Measurements from ENCODE around the gene KCTD2. TPM values are rescaled to one million over a fixed set of nuclear protein-coding genes. Genes with fewer than 3 reads are reported as not detected.

The KCTD2 gene
- total and polyA plus RNA-seq, 2 of the 13 experiments (the other 11 are each of a cell fraction or from before 2014, with no cell fraction given) = 28.3 to 32.6 TPM

GRCh38 chr17:75077072-75077495 lies 30.1 kb downstream of the KCTD2 start (continued):
- TF ChIP-seq ZNF883 (CRISPR knock-in tag; IDR thresholded peaks at IDR 0.05; ENCODE audit: not compliant biosample characterization) = no peak
- no peak for TF ChIP-seq ATM (IDR thresholded peaks at IDR 0.05; ENCODE audit: borderline replicate concordance)
- TF ChIP-seq EEA1 (CRISPR knock-in tag; IDR thresholded peaks at IDR 0.05; ENCODE audit: borderline replicate concordance) = peak; percentile 24; the same call in 1 of the 2 replicates
- TF ChIP-seq, protein P1, sequence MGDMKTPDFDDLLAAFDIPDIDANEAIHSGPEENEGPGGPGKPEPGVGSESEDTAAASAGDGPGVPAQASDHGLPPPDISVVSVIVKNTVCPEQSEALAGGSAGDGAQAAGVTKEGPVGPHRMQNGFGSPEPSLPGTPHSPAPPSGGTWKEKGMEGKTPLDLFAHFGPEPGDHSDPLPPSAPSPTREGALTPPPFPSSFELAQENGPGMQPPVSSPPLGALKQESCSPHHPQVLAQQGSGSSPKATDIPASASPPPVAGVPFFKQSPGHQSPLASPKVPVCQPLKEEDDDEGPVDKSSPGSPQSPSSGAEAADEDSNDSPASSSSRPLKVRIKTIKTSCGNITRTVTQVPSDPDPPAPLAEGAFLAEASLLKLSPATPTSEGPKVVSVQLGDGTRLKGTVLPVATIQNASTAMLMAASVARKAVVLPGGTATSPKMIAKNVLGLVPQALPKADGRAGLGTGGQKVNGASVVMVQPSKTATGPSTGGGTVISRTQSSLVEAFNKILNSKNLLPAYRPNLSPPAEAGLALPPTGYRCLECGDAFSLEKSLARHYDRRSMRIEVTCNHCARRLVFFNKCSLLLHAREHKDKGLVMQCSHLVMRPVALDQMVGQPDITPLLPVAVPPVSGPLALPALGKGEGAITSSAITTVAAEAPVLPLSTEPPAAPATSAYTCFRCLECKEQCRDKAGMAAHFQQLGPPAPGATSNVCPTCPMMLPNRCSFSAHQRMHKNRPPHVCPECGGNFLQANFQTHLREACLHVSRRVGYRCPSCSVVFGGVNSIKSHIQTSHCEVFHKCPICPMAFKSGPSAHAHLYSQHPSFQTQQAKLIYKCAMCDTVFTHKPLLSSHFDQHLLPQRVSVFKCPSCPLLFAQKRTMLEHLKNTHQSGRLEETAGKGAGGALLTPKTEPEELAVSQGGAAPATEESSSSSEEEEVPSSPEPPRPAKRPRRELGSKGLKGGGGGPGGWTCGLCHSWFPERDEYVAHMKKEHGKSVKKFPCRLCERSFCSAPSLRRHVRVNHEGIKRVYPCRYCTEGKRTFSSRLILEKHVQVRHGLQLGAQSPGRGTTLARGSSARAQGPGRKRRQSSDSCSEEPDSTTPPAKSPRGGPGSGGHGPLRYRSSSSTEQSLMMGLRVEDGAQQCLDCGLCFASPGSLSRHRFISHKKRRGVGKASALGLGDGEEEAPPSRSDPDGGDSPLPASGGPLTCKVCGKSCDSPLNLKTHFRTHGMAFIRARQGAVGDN (CRISPR knock-in tag; IDR thresholded peaks at IDR 0.05) = peak; percentile 84
- TF ChIP-seq GMEB1 (CRISPR knock-in tag; IDR thresholded peaks at IDR 0.05; ENCODE audit: borderline replicate concordance) = 0 out of 2 replicates have a peak, but pooled peaks have one; percentile 10
- no peak for TF ChIP-seq LCORL (IDR thresholded peaks at IDR 0.05)
- TF ChIP-seq LCORL (CRISPR knock-in tag; IDR thresholded peaks at IDR 0.05) = peak; percentile 91; the same call in 1 of the 2 replicates
- TF ChIP-seq ZNF431 (CRISPR knock-in tag; IDR thresholded peaks at IDR 0.05; ENCODE audit: borderline replicate concordance, low read depth) = no peak
- 0 out of 2 replicates have a peak, but pooled peaks have one; percentile 10 for TF ChIP-seq ZNF230 (CRISPR knock-in tag; IDR thresholded peaks at IDR 0.05)
- no peak; the same call in 1 of the 2 replicates for TF ChIP-seq ZNF761 (CRISPR knock-in tag; conservative IDR thresholded peaks at IDR 0.05)
- TF ChIP-seq KAT8 (CRISPR knock-in tag; IDR thresholded peaks at IDR 0.05) = peak; percentile 67; the same call in 1 of the 2 replicates
- TF ChIP-seq TFE3 (CRISPR knock-in tag; IDR thresholded peaks at IDR 0.05) = peak; percentile 43; the same call in 1 of the 2 replicates
- peak; percentile 73; the same call in 1 of the 2 replicates for TF ChIP-seq ZNF331 (CRISPR knock-in tag; IDR thresholded peaks at IDR 0.05)
- TF ChIP-seq LBX2 (CRISPR knock-in tag; IDR thresholded peaks at IDR 0.05; ENCODE audit: borderline replicate concordance) = no peak
- TF ChIP-seq, protein P2, sequence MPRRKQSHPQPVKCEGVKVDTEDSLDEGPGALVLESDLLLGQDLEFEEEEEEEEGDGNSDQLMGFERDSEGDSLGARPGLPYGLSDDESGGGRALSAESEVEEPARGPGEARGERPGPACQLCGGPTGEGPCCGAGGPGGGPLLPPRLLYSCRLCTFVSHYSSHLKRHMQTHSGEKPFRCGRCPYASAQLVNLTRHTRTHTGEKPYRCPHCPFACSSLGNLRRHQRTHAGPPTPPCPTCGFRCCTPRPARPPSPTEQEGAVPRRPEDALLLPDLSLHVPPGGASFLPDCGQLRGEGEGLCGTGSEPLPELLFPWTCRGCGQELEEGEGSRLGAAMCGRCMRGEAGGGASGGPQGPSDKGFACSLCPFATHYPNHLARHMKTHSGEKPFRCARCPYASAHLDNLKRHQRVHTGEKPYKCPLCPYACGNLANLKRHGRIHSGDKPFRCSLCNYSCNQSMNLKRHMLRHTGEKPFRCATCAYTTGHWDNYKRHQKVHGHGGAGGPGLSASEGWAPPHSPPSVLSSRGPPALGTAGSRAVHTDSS (CRISPR knock-in tag; conservative IDR thresholded peaks at IDR 0.05) = 0 out of 2 replicates have a peak, but pooled peaks have one; percentile 11
- TF ChIP-seq ISX (CRISPR knock-in tag; conservative IDR thresholded peaks at IDR 0.05) = no peak
- TF ChIP-seq SMAD9 (CRISPR knock-in tag; IDR thresholded peaks at IDR 0.05) = no peak
- no peak for TF ChIP-seq ZNF775 (CRISPR knock-in tag; IDR thresholded peaks at IDR 0.05; ENCODE audit: borderline replicate concordance)
- peak; percentile 63; the same call in 1 of the 2 replicates for TF ChIP-seq KDM1A (CRISPR knock-in tag; IDR thresholded peaks at IDR 0.05)
- peak; percentile 41; the same call in 1 of the 2 replicates for TF ChIP-seq MYC (CRISPR knock-in tag; IDR thresholded peaks at IDR 0.05; ENCODE audit: borderline replicate concordance)
- no peak for TF ChIP-seq ZNF263 (CRISPR knock-in tag; IDR thresholded peaks at IDR 0.05)

Data from HepG2 (cell line).